Hematopoietic multipotent progenitor cell treated with erythropoietin and hydrocortisone succinate and interleukin-3 and kit ligand, for 6 days (in vitro differentiated cells): ENCODE measurements around the gene DYSF.

Source experiments
- DNase-seq: peaks from one replicate; pipeline ENCODE4 v3.0.0-alpha.2; 2015

DYSF gene

DNA sequence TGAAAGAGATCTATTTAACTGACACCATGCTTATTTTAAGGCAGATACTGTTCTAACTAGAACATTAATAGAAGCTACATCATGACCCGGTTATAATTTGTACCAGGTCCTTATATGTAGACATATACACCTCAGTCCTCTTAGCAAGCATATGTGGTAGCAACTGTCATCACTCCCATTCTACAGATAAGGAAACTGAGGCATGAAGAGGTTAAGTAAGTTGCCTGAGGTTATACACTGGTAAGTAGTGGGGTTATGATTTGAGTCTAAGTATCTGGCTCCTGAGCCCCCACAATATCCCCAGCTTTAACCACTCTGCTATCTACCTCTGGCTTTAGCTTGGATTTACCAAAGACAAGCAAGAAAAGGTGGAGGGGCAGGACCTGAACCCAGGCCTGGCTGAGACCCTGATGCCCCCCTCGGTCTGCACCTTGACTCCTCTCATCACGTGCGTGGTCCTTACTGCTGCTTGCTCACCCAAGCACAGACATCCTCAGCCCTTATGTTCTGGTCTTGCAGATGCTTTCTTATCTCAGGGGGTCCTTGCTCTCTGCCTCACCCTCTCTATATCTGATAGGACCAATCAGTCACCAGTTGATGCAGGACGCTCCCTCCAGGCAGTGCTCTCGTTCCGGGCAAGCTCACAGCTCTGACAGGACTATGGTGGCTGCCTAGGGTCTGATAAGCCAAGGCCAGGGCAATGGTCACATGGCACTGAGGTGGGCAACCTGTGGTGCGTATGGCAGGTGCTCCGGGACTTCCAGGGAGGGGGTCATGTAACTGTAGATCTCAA is 4.0 kb downstream of the DYSF start:
- peak; percentile 53 for DNase-seq

DNA sequence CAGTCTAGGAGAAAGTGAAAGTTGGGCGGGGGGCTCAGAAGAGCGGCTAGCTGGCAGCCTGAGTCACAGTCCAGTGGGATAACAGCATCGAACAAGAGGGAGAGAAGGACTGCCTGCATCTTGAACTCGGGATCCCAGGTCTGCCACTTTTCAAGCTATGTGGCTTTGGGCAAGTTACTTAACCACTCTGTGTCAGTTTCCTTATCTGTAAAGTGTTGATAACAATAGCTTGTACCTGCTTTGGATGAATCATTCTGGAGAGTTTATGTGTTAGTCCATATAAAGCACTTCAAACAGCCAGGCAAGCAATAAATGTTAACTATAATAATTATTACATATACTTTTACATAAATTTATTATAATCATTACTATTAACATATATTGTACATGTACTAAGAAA is 4.6 kb downstream of the DYSF start:
- DNase-seq = peak; percentile 30

GRCh38 chr2:71458413-71459083 is 5.2 kb downstream of the DYSF start:
- DNase-seq = no peak

GRCh38 chr2:71459084-71459431 is 5.7 kb downstream of the DYSF start:
- no peak for DNase-seq

GRCh38 chr2:71460056-71460455 is 6.7 kb downstream of the DYSF start:
- DNase-seq = no peak

DNA sequence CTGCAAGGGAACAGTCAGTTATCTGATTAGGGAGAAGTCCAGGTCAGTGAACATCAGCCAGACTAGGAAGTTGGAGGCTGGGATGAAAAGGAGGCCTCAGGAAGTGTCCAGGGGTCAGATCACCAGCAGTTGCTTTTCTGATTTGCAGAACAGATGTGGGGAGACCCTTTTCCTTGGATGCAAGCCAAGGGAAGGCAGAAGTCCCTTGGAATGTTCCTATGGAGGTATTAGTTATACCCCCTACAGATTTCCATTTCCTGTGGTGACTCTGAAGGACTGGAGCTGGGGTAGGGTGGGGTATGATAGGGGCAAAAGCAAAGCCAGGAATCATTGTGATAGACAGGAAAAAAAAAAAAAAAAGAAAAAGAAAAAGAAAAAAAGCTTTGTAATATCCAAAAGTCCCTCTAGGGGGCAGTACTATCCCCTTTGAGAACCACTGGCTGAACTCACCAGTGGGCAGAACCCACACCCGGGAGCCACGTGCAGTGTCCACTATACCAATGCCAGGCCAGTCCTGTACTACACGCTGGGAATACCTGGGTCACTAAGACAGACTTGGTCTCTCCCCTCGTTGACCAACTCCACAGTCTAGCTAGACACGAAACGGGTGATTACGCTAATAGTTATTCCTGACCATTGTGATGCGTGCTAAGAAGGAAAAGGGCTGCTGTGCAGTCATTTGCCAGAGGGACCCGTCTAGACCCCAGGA is 7.4 kb downstream of the DYSF start:
- DNase-seq = peak; percentile 52

GRCh38 chr2:71461304-71461671 is 7.9 kb downstream of the DYSF start:
- no peak for DNase-seq

- DNase-seq = no peak
Measured at GRCh38 chr2:71462056-71462605, 8.8 kb downstream of the DYSF start.

GRCh38 chr2:71462641-71463341 is 9.4 kb downstream of the DYSF start:
- DNase-seq = no peak

- no peak for DNase-seq
Measured at GRCh38 chr2:71463342-71463654, 9.9 kb downstream of the DYSF start.

GRCh38 chr2:71464389-71464788 is 11.0 kb downstream of the DYSF start:
- no peak for DNase-seq

DNA sequence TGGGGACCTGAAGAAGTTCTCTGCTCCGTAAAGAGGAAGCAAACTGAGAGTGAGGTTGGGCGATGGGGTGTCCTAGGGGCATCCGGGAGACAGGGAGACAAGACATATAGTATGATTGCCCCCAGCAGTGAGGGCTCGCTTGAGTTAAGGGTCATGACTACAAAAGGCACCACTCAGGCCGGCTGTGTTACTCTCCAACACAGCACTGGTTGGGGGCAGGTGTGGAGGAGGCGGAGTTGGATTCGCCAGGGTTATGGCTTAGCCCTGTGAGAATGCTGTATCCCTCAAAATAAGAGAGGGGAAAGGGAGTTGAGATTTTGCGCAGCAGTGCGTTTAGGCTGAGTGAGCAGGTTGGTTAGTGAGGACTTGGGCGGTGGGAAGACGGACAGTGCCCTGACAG is 12.0 kb downstream of the DYSF start:
- DNase-seq = no peak

DNA sequence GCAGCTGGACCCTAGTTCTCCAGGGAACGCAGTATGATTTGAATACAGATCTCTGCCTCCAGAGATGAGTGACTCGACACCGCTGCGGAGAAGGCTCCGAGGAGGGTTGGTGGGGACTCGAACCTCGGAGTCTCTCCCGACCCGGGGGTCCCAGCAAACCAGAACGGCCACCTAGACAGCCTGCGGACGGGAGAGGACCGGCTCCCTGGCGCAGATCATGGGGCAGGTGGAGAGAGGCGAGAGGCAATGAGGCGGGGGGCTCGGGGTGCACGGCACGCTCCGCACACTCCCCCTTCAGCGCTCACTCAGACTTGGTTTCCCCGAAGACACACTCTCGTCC is 12.6 kb downstream of the DYSF start:
- no peak for DNase-seq

DNA sequence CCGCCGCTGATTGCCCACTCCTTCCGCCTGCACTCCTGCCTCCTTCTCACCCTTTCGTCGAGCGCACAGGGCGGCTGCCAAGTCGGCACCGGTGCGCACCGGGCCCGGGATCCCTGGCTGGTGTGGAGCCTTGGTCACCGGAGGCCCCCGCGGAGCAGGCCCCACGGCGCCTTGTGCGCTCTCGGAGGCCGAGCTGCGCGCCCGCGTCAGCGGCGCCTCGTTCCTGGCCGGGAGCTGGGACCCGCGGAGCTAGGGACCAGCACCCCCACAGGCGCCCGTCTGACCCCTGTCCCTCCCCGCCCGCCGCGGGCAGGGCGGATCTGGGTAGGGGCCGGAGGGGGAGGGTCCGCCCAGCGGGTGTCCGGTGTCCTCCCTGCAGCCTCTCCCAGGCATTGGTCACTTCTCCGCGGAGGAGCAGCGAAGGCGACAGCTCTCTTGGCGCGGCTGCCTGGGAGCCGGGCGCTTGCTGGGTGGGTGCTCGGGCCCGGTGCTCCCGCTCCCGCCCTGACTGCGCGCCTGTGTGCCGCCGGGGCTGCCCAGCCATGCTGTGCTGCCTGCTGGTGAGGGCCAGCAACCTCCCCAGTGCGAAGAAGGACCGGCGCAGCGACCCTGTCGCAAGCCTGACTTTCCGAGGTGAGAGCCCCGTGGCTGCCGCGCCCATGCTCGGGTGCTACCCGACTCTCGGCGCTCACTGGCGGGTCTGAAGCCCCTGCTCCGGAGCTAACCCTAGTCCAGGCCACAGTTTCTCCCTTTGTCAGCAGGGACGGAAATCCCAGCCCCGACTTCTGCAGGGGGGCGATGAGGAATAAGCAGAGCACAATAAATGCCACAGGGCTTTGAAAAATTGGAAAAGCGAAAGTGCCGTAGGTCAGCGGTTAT is 13.2 kb downstream of the DYSF start:
- peak; percentile 30 for DNase-seq

- DNase-seq = no peak
Measured at GRCh38 chr2:71467180-71467815, 13.9 kb downstream of the DYSF start.

- DNase-seq = no peak
Measured at GRCh38 chr2:71468279-71469015, 15.1 kb downstream of the DYSF start.

GRCh38 chr2:71469403-71470398 is 16.3 kb downstream of the DYSF start:
- DNase-seq = no peak

DNA sequence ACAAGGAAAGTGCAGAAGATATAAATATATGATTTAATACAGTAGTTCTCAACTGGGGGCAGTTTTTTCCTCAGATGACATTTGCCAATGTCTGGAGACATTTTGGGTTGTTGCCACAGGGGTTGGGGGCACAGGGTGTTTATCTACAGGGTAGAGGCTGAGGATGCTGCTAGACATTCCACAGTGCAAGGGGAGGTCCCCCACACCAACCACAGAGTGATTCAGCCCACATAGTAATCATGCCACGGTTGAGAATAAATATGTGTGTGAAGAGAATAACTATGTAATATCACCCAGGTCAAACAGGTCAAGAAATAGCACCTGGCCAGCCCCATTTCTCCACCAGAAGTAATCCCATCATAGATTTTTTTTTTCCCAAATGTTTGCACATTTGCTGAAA is 17.9 kb downstream of the DYSF start:
- no peak for DNase-seq

DNA sequence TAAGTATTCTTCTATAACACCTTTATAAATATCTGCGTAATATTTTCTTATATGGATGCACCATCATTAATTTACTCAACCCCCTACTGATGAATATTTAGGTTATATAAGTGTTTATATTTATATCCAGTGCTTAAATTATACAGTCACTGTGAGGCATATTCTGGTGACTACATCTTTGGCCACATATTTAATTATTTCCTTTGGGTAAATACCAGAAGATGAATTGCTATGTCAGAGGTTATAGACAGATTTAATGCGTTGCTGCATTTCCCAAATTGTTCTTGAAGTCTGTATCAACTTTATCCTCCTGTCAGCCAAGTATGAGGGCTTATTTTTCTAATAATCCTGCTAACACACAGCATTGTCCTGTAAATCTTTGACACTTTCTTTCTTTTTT is 18.7 kb downstream of the DYSF start:
- DNase-seq = no peak
